SK-N-SH (cell line): Measurements from ENCODE around the gene ZSCAN20.

Source experiments
- CHD2 ChIP-seq: fragments of 150-350 bp; IDR thresholded peaks from 2 replicates; pipeline ENCODE4 v1.6.1; 2018; ENCODE audit warnings: low read length; ENCODE audit not compliant: partially characterized antibody
- CTCF ChIP-seq: fragments of 200-600 bp; sonication (generic); IDR thresholded peaks from 2 replicates; pipeline ENCODE4 v1.6.1; 2017; ENCODE audit warnings: antibody characterized with exemption, mild to moderate bottlenecking, moderate library complexity
- EZH2phosphoT487 ChIP-seq: fragments of 200-600 bp; sonication (generic); IDR thresholded peaks from 2 replicates; pipeline ENCODE4 v1.6.1; 2017; ENCODE audit warnings: low read depth, mixed run types, mild to moderate bottlenecking, antibody characterized with exemption, moderate library complexity, borderline replicate concordance
- GABPA ChIP-seq: IDR thresholded peaks from 2 replicates; pipeline ENCODE4 v1.4.0; 2012; ENCODE audit warnings: low read depth, mild to moderate bottlenecking
- GATA2 ChIP-seq: sonication (generic); formaldehyde crosslinking; IDR thresholded peaks from 2 replicates; pipeline ENCODE4 v1.5.0; 2020; ENCODE audit warnings: mild to moderate bottlenecking, missing genetic modification reagents
- IRF3 ChIP-seq: fragments of 150-350 bp; IDR thresholded peaks from 2 replicates; pipeline ENCODE4 v1.6.1; 2016; ENCODE audit warnings: mild to moderate bottlenecking, low read depth, low read length
- MAX ChIP-seq: IDR thresholded peaks from 2 replicates; pipeline ENCODE4 v1.4.0; 2012; ENCODE audit warnings: low read depth
- POLR2AphosphoS5 ChIP-seq: IDR thresholded peaks from 2 replicates; pipeline ENCODE4 v1.6.1; 2012; ENCODE audit warnings: low read depth, low read length
- USF2 ChIP-seq: fragments of 150-350 bp; IDR thresholded peaks from 2 replicates; pipeline ENCODE4 v1.6.1; 2017; ENCODE audit warnings: antibody characterized with exemption, low read length, low read depth, borderline replicate concordance

- TF ChIP-seq GATA2 (CRISPR knock-in tag) (no peak), MAX (no peak), GABPA (no peak), POLR2AphosphoS5 (no peak), EZH2phosphoT487 (no peak), CTCF (no peak), IRF3 (no peak), USF2 (no peak), CHD2 (no peak)
Measured at GRCh38 chr1:33529957-33530356, 57.5 kb downstream of the ZSCAN20 start.
